H1 (cell line): Measurements from ENCODE around the gene TEX54. TPM values are rescaled to one million over a fixed set of nuclear protein-coding genes. Genes with fewer than 3 reads are reported as not detected.

Source experiments
- FOSL1 ChIP-seq: IDR thresholded peaks from 2 replicates; pipeline ENCODE4 v1.6.1; 2011; ENCODE audit warnings: mild to moderate bottlenecking, low read depth, low read length, moderate library complexity; ENCODE audit not compliant: insufficient read depth
- polyA plus RNA-seq, 7 experiments: library from polyadenylated mRNA; depleted of rRNA in 3 of 7; stranded (reverse) in 5 of 7; unstranded in 2 of 7; fragments of >200 nt in 5 of 7; fragments of 200-250 nt in 2 of 7; gene quantifications; 1 replicate in 5 of 7; 2 replicates in 1 of 7; 4 replicates in 1 of 7; pipeline versions ENCODE4 v1.2.1 to v1.2.3, GENCODE V29; 2011 to 2013; ENCODE audit warnings: missing spikeins in 2 of 7, mixed read lengths in 2 of 7
- total RNA-seq: library from RNA; stranded (reverse); fragmentation: NEBNext Ultra II Directional; extraction: Animal tissue kit (Norgen Biotek cat#: 25700); gene quantifications from 2 replicates; pipeline ENCODE4 v1.2.1, GENCODE V29; 2021

The TEX54 gene
- total and polyA plus RNA-seq, 2 of the 8 experiments (the other 6 are each of a cell fraction or from before 2014, with no cell fraction given) = 1.2 TPM; not detected in 1

GRCh38 chr11:62816557-62816956, 16.1 kb downstream of the TEX54 start (continued):
- no peak for TF ChIP-seq FOSL1
- TF ChIP-seq, all 59 proteins: peak for 0
